SU-DHL-6 (cell line): ENCODE data around the gene AHRR.

Experiments
- CTCF ChIP-seq: fragments of 200-600 bp; sonication (generic); IDR thresholded peaks from one replicate; pipeline ENCODE4 v1.5.1; 2017; ENCODE audit warnings: antibody characterized with exemption, mild to moderate bottlenecking, low read length, moderate library complexity; ENCODE audit not compliant: insufficient read depth, poor library complexity, severe bottlenecking
- EZH2phosphoT487 ChIP-seq: fragments of 200-600 bp; sonication (generic), shearing (Covaris generic); conservative IDR thresholded peaks from 2 replicates; pipeline ENCODE4 v1.6.1; 2018; ENCODE audit warnings: mild to moderate bottlenecking, antibody characterized with exemption, low read length, moderate library complexity, mixed read lengths

GRCh38 chr5:344668-345067 lies 23.2 kb downstream of the AHRR start:
- TF ChIP-seq CTCF (no peak), EZH2phosphoT487 (no peak)
